ENCODE results near the gene LGR6.

The LGR6 gene

DNA sequence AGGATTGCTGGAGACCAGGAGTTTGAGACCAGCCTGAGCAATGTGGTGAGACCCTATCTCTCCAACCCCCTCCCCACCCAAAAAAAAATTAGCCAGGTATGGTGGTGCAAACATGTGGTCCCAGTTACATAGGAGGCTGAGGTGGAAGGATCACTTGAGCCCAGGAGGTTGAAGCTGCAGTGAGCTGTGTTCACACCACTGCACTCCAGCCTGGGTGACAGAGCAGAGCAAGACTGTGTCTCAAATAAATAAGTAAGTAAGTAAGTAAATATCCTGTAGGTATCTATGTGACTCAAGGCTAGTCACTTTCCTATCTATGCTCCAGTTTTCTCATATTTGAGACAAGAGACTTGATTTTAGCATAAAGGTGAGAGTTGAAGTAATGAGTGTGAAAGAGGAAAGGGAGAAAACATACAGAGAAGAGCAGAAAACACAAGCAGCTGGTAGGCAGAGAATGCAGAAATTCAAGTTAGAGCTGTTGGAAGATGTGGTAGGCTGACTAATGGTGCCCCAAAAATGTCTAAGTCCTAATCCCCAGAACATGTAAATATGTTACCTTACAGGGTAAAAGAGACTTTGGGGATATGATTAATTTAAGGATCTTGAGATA lies 162.4 kb downstream of the LGR6 start:
- DNase-seq = no peak

DNA sequence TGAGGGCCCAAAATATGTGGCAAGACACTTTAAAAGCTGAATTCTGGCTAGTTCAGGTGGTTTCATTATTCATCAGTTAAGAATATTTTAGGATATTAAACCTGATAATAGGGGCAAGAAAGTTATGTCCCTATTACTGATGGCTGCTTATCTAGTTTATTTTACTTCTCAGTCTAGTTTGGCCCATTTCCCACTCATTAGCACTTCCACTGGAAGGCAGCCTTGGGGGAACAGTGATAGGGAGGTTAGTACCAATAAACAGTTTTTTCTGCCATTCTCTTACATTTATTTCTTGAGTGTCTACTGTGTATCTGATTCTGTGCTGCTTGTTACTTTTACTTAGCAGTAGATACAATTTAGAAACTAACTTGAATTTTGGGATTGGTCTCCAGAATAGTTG lies 163.9 kb downstream of the LGR6 start:
- no peak for DNase-seq

DNA sequence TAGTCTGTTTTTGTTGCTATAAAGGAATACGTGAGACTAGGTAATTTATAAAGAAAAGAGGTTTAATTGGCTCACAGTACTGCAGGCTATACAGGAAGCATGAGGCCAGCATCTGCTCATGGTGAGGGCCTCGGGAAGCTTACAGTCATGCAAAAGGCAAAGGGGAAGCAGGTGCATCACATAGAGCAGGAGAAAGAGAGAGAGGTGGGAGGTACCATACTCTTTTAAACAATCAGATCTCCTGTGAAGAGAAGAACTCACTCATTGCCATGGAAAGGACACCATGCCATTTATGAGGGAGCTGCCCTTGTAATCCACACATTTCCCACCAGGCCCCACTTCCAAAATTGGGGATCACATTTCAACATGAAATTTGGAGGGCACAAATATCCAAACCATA lies 167.6 kb downstream of the LGR6 start:
- DNase-seq = no peak

DNA sequence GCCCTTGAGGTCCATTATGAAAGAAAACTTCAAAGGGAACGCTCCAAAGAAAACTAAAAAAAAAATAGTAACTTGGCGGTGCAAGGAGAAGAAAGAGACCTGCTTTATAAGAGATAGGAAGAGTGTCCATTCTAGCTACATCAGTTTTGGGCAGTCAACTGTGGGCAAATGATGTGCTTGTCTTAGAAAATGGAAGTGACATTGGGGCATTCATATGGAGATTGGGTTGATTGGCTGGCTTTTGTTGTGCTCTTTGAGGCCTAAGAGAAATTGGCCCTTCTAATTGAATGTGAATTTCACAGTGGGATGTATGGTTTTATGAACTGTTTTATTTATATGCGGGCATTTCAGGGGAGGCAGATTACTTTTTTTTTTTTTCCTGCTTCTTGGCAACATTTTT lies 168.1 kb downstream of the LGR6 start:
- no peak for DNase-seq

DNA sequence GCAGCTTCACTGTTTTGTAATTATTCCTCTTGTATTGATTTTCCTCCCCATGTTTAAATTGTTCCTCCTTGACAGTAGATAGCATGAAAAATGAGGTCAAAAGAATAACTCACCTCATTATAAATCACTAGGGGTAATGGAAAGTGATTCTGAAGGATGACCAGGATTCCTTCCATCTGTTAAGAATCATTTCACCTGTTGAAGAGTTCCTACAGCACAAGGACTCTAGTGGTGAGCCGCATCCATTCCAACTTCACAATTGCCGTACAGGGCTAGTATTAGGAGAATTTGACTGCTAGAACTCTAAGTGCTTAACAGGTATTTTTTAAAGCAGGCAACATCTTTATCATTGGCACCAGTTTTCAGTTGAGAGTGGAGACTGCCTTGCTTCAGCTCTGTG lies 168.6 kb downstream of the LGR6 start:
- no peak for DNase-seq

DNA sequence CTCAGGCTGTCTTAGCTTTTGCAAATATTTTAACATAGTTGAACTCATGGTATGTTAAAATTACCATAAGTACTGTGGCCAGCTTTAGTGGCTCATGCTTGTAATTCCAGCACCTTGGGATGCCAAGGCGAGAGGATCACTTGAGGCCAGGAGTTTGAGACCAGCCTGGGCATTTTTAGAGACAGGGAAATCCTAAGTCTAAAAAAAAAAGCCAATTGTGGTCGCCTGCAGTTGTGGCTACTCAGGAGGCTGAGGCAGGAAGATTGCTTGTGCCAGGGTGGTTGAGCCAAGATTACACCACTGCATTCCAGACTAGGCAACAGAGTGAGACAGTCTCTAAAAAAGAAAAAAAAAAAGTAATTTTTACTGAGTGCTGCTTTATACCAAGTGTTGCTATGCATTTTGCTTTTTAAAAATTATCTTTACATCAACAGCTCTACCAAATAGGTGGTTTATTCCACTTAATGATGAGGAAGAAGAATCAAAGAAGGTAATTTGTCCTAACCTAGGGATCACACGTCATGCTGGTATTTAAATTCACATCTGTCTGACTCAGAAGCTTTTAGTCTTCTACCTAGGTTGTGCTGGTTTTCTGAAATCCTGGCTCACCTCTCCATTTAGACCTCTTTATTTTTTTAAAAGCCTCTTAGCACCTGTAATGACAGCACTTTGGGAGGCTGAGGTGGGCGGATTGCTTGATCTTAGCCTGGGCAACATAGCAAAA lies 171.7 kb downstream of the LGR6 start:
- no peak for DNase-seq

DNA sequence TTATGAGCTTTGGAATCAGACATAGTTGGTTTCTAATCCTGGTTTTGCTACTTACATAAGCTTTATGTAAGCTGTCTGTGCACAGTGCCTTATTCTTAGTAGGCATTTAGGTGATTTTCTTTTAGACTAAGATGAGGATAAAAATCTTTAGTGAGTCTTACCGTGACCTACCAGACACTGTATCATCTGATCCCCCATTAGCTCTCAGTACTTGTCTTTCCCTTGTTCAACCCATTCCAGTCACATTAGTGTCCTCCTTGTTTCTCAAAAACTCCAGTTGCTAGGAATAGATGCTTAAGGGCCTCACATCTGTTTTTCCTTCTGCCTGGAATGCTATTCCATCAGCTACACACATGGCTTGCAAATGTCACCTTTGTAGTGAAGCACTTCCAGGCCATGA lies 173.7 kb downstream of the LGR6 start:
- no peak for DNase-seq

All from DMS 273 treated with DMSO at 0.1 percent for 48 hours (cell line).